Endothelial cell of umbilical vein (primary cell): ENCODE data around the gene SGPL1. TPM values are rescaled to one million over a fixed set of nuclear protein-coding genes. Genes with fewer than 3 reads are reported as not detected.

Experiments
- BruUV-seq: library from RNA; stranded (reverse); fragments of 400-500 nt; replicated peaks from 2 replicates; lab custom pipeline; 2021; lab: Mats Ljungman, UMichigan
- CTCF ChIA-PET: fragments of 300-600, 350-600 bp; sonication (Branson Sonifier 250); formaldehyde crosslinking; loops from one replicate; lab custom pipeline; 2021; ENCODE audit warnings: antibody characterized with exemption, inconsistent platforms; lab: Charles Lee
- POLR2A ChIA-PET: fragments of 300-600, 350-600 bp; sonication (Branson Sonifier 250); formaldehyde crosslinking; loops from one replicate; lab custom pipeline; 2021; ENCODE audit warnings: antibody characterized with exemption, inconsistent platforms; lab: Charles Lee
- DNase-seq: peaks from one replicate; pipeline ENCODE4 v3.0.0-alpha.2; 2011; ENCODE audit warnings: low read depth, low spot score
- FAIRE-seq: peaks from 2 replicates; lab custom pipeline; 2011; peaks lifted over from hg19 to GRCh38; lab: Jason Lieb, UNC
- H2AFZ ChIP-seq: 2 replicates; pipeline ENCODE4 v1.6.0; 2012; ENCODE audit warnings: low read depth, low read length, control low read depth, inconsistent platforms
- H3K27ac ChIP-seq: 2 replicates; pipeline ENCODE4 v1.5.1; 2011; ENCODE audit warnings: low read depth, mild to moderate bottlenecking, control low read depth, low read length, moderate library complexity; ENCODE audit not compliant: insufficient read depth
- H3K27me3 ChIP-seq, 2 experiments: 2 replicates each; pipeline versions ENCODE4 v1.6.0 to v1.6.1; 2011; ENCODE audit warnings: low read length in 2 of 2, mixed read lengths in 1 of 2; ENCODE audit not compliant: control insufficient read depth in 2 of 2, insufficient read depth in 2 of 2
- H3K36me3 ChIP-seq, 2 experiments: 2 replicates in 1 of 2; 3 replicates in 1 of 2; pipeline ENCODE4 v1.5.1; 2011; ENCODE audit warnings: low read length in 2 of 2, mild to moderate bottlenecking in 1 of 2, moderate library complexity in 1 of 2; ENCODE audit not compliant: control insufficient read depth in 2 of 2, insufficient read depth in 2 of 2; ENCODE audit errors: extremely low read depth in 1 of 2
- H3K4me1 ChIP-seq: 3 replicates; pipeline ENCODE4 v1.5.1; 2011; ENCODE audit warnings: mild to moderate bottlenecking, low read length; ENCODE audit not compliant: control insufficient read depth, insufficient read depth; ENCODE audit errors: extremely low read depth
- H3K4me2 ChIP-seq: 2 replicates; pipeline ENCODE4 v1.6.1; 2011; ENCODE audit warnings: low read length, control low read depth, mixed read lengths; ENCODE audit not compliant: insufficient read depth
- H3K4me3 ChIP-seq, 3 experiments: fragments of 200-600 bp in 1 of 3; sonication (generic), shearing (Covaris generic) in 1 of 3; replicated peaks in 1 of 3; 2 replicates each; pipeline ENCODE4 v1.5.1; 2011 to 2016; ENCODE audit warnings: control low read depth in 3 of 3, low read length in 3 of 3, mild to moderate bottlenecking in 2 of 3, inconsistent platforms in 1 of 3, low read depth in 1 of 3, moderate library complexity in 1 of 3; ENCODE audit not compliant: insufficient read depth in 1 of 3
- H3K79me2 ChIP-seq: 2 replicates; pipeline ENCODE4 v1.6.0; 2012; ENCODE audit warnings: low read length, inconsistent platforms; ENCODE audit not compliant: control insufficient read depth, insufficient read depth
- H3K9ac ChIP-seq: replicated peaks from 2 replicates; pipeline ENCODE3; 2011; ENCODE audit warnings: low read length, control low read depth; ENCODE audit not compliant: insufficient read depth; ENCODE audit errors: extremely low read depth
- H3K9me1 ChIP-seq: replicated peaks from 3 replicates; pipeline ENCODE4 v1.6.0; 2011; ENCODE audit warnings: mild to moderate bottlenecking, low read length; ENCODE audit not compliant: control insufficient read depth, insufficient read depth; ENCODE audit errors: extremely low read depth
- H3K9me3 ChIP-seq: replicated peaks from 2 replicates; pipeline ENCODE4 v1.5.1; 2012; ENCODE audit warnings: low read length, inconsistent platforms; ENCODE audit not compliant: control insufficient read depth, insufficient read depth
- H4K20me1 ChIP-seq: replicated peaks from 2 replicates; pipeline ENCODE3; 2011; ENCODE audit warnings: mild to moderate bottlenecking, low read length; ENCODE audit not compliant: control insufficient read depth, insufficient read depth; ENCODE audit errors: extremely low read depth
- CTCF ChIP-seq, 2 donors: IDR thresholded peaks; 1 replicate in 1 of 2; 2 replicates in 1 of 2; pipeline ENCODE4 v1.5.1; 2011; ENCODE audit warnings: low read length in 2 of 2, mild to moderate bottlenecking in 2 of 2, moderate library complexity in 2 of 2, control low read depth in 1 of 2, inconsistent platforms in 1 of 2, low read depth in 1 of 2; ENCODE audit not compliant: insufficient read depth in 1 of 2; ENCODE audit errors: extremely low read depth in 1 of 2
- EZH2 ChIP-seq: IDR thresholded peaks from 2 replicates; pipeline ENCODE4 v1.6.1; 2012; ENCODE audit warnings: borderline replicate concordance, low read depth, mild to moderate bottlenecking, moderate library complexity, low read length, inconsistent platforms; ENCODE audit not compliant: severe bottlenecking
- FOS ChIP-seq: IDR thresholded peaks from 2 replicates; pipeline ENCODE4 v1.6.1; 2011; ENCODE audit warnings: mild to moderate bottlenecking, low read length, moderate library complexity, borderline replicate concordance; ENCODE audit not compliant: insufficient read depth
- GATA2 ChIP-seq: IDR thresholded peaks from 2 replicates; pipeline ENCODE4 v1.7.0; 2011; ENCODE audit warnings: low read depth, mild to moderate bottlenecking, moderate library complexity, mixed read lengths, low read length; ENCODE audit not compliant: insufficient read length, insufficient read depth
- JUN ChIP-seq: IDR thresholded peaks from 2 replicates; pipeline ENCODE4 v1.6.1; 2011; ENCODE audit warnings: borderline replicate concordance, low read depth; ENCODE audit not compliant: insufficient read length, insufficient read depth
- MAX ChIP-seq: IDR thresholded peaks from 2 replicates; pipeline ENCODE4 v1.6.1; 2011; ENCODE audit not compliant: insufficient read depth, insufficient read length
- MYC ChIP-seq: IDR thresholded peaks from one replicate; pipeline ENCODE4 v1.6.1; 2011; ENCODE audit warnings: mild to moderate bottlenecking, low read depth, low read length
- POLR2A ChIP-seq: IDR thresholded peaks from 2 replicates; pipeline ENCODE4 v1.6.1; 2012; ENCODE audit warnings: low read depth, mild to moderate bottlenecking, control low read depth, low read length
- POLR2AphosphoS5 ChIP-seq: IDR thresholded peaks from 2 replicates; pipeline ENCODE4 v1.6.1; 2012; ENCODE audit warnings: low read depth, mild to moderate bottlenecking, control low read depth, low read length, moderate library complexity; ENCODE audit not compliant: insufficient read depth
- dilution Hi-C: fragments of 300-500 bp; cut with MboI; formaldehyde crosslinking; loops from one replicate; pipeline ENCODE4 v1.15.0; 2019; ENCODE audit warnings: low sequenced_read_pairs; ENCODE audit not compliant: extremely low pct_ligation_motif_present
- intact Hi-C: fragments of 100-400 bp; cut with micrococcal nuclease; formaldehyde crosslinking; loops from one replicate; pipeline ENCODE4 v1.10.0; 2022
- polyA plus RNA-seq, 4 experiments: library from polyadenylated mRNA; depleted of rRNA in 3 of 4; stranded (reverse) in 3 of 4; unstranded in 1 of 4; fragments of >200 nt; gene quantifications; 2 replicates each; pipeline versions ENCODE4 v1.2.1 to v1.2.3, GENCODE V29; 2011 to 2012; ENCODE audit warnings: missing spikeins in 1 of 4
- total RNA-seq: library from RNA; stranded (reverse); gene quantifications from 2 replicates; pipeline ENCODE4 v1.2.3, GENCODE V29; 2021

Gene SGPL1
- total and polyA plus RNA-seq, 2 donors (not counting 3 experiments of a cell fraction or from before 2014, with no cell fraction given), result 11.4 to 25.2 TPM

GRCh38 chr10:70920519-70920918 lies 104.8 kb downstream of the SGPL1 start:
- BruUV-seq, result no TSS peak
- H3K4me3 ChIP-seq, result no peak overlapping the region
- no peaks in the 10 kb centered on the region for H3K79me2 ChIP-seq
- no peaks in the 10 kb centered on the region for H3K9me1 ChIP-seq
- FAIRE-seq (no peak), DNase-seq (no peak)
- no peak overlapping the region for H3K4me2 ChIP-seq
- H3K9ac ChIP-seq, result no peak overlapping the region
- no peaks in the 10 kb centered on the region for H3K9me3 ChIP-seq
- H3K27me3 ChIP-seq, result peaks cover 7 to 10% of the 10 kb centered on the region in 2 experiments
- CTCF ChIA-PET, result no interaction called here
- no peak overlapping the region for H2AFZ ChIP-seq
- no peaks in the 10 kb centered on the region for H4K20me1 ChIP-seq
- POLR2A ChIA-PET, result no interaction called here
- intact Hi-C loops (loop anchor here (10.0 kb wide), 1 partner anchor 144 kb away; no protein-coding TSS in a partner anchor), dilution Hi-C loops (no loop called here)
- no peak overlapping the region for H3K27ac ChIP-seq
- no peak for TF ChIP-seq GATA2
- TF ChIP-seq POLR2A, result no peak
- TF ChIP-seq EZH2, result no peak
- no peak for TF ChIP-seq FOS
- TF ChIP-seq MYC, result no peak
- no peak for TF ChIP-seq MAX
- TF ChIP-seq POLR2AphosphoS5, result no peak
- no peak for TF ChIP-seq CTCF (IDR thresholded peaks at IDR 0.05; ENCODE audit: extremely low read depth in 1 of 2, insufficient read depth in 1 of 2, low read depth in 1 of 2, low read length in 2 of 2)
- TF ChIP-seq JUN, result no peak
- no peaks in the 10 kb centered on the region for H3K4me1 ChIP-seq
- H3K36me3 ChIP-seq, result no peaks in the 10 kb centered on the region
